Measurements from ENCODE around the gene ADGRG6. TPM values are rescaled to one million over a fixed set of nuclear protein-coding genes. Genes with fewer than 3 reads are reported as not detected.

Gene ADGRG6
- total RNA-seq, 2 donors from 2014 or later = 6.4 to 6.8 TPM

GRCh38 chr6:142443102-142443501 is 141.3 kb downstream of the ADGRG6 start:
- ATAC-seq (ENCODE audit: insufficient number of reproducible peaks, low FRiP score, low read depth) = no peak
- TF ChIP-seq CTCF (IDR thresholded peaks at IDR 0.05) = no peak

GRCh38 chr6:142443532-142443931 is 141.7 kb downstream of the ADGRG6 start:
- DNase-seq (ENCODE audit: low spot score) = no peak
- Histone ChIP-seq H3K27ac (no peak overlapping the region), H3K4me3 (no peak overlapping the region), H3K4me1 (ENCODE audit: control insufficient read depth in 1 of 2, low read depth in 2 of 2) (peaks cover 0 to 8% of the 10 kb centered on the region in 2 donors), H3K9me3 (no peaks in the 10 kb centered on the region), H3K36me3 (no peaks in the 10 kb centered on the region), H3K27me3 (replicated peaks; ENCODE audit: insufficient read depth) (no peaks in the 10 kb centered on the region)
- no peak for ATAC-seq (ENCODE audit: insufficient number of reproducible peaks, low FRiP score, low read depth)
- no peak for TF ChIP-seq CTCF (IDR thresholded peaks at IDR 0.05)

More at GRCh38 chr6:142443102-142443501, 141.3 kb downstream of the ADGRG6 start:
- H3K9me3 ChIP-seq = no peaks in the 10 kb centered on the region
- no peak overlapping the region for H3K4me3 ChIP-seq
- no peaks in the 10 kb centered on the region for H3K27me3 ChIP-seq (replicated peaks; ENCODE audit: insufficient read depth)
- no peak overlapping the region for H3K27ac ChIP-seq
- DNase-seq (ENCODE audit: low spot score) = no peak
- peaks cover 0 to 8% of the 10 kb centered on the region in 2 donors for H3K4me1 ChIP-seq (ENCODE audit: control insufficient read depth in 1 of 2, low read depth in 2 of 2)
- no peaks in the 10 kb centered on the region for H3K36me3 ChIP-seq

- Histone ChIP-seq H3K36me3 (no peaks in the 10 kb centered on the region), H3K9me3 (no peaks in the 10 kb centered on the region), H3K4me3 (no peak overlapping the region), H3K27ac (no peak overlapping the region), H3K4me1 (ENCODE audit: control insufficient read depth in 1 of 2, low read depth in 2 of 2) (peaks cover 0 to 8% of the 10 kb centered on the region in 2 donors), H3K27me3 (replicated peaks; ENCODE audit: insufficient read depth) (no peaks in the 10 kb centered on the region)
- TF ChIP-seq CTCF (IDR thresholded peaks at IDR 0.05) = no peak
- ATAC-seq (ENCODE audit: insufficient number of reproducible peaks, low FRiP score, low read depth) (no peak), DNase-seq (ENCODE audit: low spot score) (no peak)
These were observed 142.6 kb downstream of the ADGRG6 start for GRCh38 chr6:142444376-142444775.

- no peak for TF ChIP-seq CTCF (IDR thresholded peaks at IDR 0.05)
- Histone ChIP-seq H3K27me3 (replicated peaks; ENCODE audit: insufficient read depth) (no peaks in the 10 kb centered on the region), H3K9me3 (no peaks in the 10 kb centered on the region), H3K4me3 (no peak overlapping the region), H3K4me1 (ENCODE audit: control insufficient read depth in 1 of 2, low read depth in 2 of 2) (peaks cover 0 to 8% of the 10 kb centered on the region in 2 donors), H3K36me3 (no peaks in the 10 kb centered on the region), H3K27ac (no peak overlapping the region)
- ATAC-seq (ENCODE audit: insufficient number of reproducible peaks, low FRiP score, low read depth) (no peak), DNase-seq (ENCODE audit: low spot score) (no peak)
These were observed 143.1 kb downstream of the ADGRG6 start for GRCh38 chr6:142444881-142445301.

- H3K36me3 ChIP-seq = no peaks in the 10 kb centered on the region
- TF ChIP-seq CTCF (IDR thresholded peaks at IDR 0.05) = no peak
These were observed 144.4 kb downstream of the ADGRG6 start for GRCh38 chr6:142446168-142446567.

More at GRCh38 chr6:142446168-142446567, 144.4 kb downstream of the ADGRG6 start:
- DNase-seq (ENCODE audit: low spot score) (no peak), ATAC-seq (ENCODE audit: insufficient number of reproducible peaks, low FRiP score, low read depth) (no peak)
- H3K9me3 ChIP-seq = no peaks in the 10 kb centered on the region
- H3K4me1 ChIP-seq (ENCODE audit: control insufficient read depth in 1 of 2, low read depth in 2 of 2) = peaks cover 0 to 8% of the 10 kb centered on the region in 2 donors
- no peaks in the 10 kb centered on the region for H3K27me3 ChIP-seq (replicated peaks; ENCODE audit: insufficient read depth)
- no peak overlapping the region for H3K4me3 ChIP-seq
- H3K27ac ChIP-seq = no peak overlapping the region

All from thoracic aorta (tissue), 2 donors.